GOT3 (cell line): ENCODE results near the gene TOMM7.
"Not testable (repeated sequence)": the region's sequence is repeated elsewhere in the genome, so short reads cannot be mapped to it uniquely, and the experiment has no call there.

ENCODE experiments used
- DNase-seq: peaks from one replicate; lab custom pipeline; 2025; ENCODE audit warnings: mixed read lengths; lab: John Stamatoyannopoulos, UW

The TOMM7 gene

DNA sequence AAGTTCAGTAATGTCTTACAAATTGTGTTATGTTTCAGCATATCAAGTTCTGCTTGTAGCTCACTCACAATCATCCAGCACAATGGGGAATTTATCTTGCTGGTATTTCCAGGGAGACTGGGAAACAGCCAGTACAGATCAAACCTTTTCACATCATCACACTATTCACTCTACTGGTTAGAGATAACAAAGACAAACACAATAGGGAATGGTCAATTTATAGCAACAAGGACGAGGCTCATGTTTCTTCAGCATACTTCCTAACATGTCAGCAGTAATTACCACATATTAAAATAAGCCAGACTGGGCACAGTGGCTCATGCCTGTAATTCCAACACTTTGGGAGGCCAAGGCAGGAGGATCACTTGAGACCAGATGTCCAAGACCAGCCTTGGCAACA lies 38.3 kb downstream of the TOMM7 start:
- DNase-seq, result no peak

DNA sequence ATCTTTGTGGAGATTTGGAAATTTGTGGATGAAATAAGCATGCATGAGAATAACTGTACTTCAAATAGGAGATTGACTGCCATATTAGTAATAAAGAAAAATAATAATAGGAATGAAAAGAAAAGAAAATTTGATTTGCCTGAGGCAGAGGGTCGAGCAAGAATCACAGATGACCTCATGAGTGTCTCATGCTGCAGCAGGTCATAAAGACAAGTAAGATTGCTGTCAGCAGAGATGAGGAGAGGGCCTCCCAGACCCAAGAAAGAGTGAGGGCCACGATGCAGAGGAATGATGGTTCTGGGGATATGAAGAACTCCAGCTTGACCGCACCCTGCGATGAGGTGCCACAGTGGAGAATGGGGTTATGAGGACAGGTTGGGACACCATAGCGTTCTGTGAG lies 39.2 kb downstream of the TOMM7 start:
- no peak for DNase-seq

DNA sequence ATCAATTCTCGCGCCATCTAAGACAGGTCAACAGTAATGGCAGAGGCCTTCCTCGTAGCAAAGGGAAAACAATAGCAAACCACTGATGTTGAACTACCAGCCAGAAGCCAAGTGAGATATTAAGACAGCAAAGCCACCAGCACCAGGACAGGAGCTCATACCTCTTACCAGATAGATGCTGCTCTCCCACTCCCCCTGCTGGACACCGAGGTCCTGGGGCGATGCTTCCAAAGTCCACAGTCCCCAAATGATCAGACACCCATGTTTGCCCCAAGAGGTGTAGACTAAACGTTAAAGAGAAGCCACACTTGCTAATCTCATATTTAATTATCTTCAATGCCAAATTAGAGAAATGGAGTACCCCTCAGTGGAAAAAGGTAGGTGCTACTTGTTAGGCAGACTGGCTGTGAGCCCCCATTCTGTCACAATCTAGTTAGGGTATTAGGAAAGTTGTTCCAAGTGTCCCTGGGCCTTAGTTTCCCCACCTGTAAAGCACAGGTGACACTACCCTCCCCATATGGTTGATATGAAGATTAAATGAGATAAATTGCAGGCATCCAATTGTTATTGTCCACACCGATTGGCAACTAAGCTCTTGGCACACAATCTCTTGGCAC lies 39.9 kb downstream of the TOMM7 start:
- DNase-seq, result no peak

DNA sequence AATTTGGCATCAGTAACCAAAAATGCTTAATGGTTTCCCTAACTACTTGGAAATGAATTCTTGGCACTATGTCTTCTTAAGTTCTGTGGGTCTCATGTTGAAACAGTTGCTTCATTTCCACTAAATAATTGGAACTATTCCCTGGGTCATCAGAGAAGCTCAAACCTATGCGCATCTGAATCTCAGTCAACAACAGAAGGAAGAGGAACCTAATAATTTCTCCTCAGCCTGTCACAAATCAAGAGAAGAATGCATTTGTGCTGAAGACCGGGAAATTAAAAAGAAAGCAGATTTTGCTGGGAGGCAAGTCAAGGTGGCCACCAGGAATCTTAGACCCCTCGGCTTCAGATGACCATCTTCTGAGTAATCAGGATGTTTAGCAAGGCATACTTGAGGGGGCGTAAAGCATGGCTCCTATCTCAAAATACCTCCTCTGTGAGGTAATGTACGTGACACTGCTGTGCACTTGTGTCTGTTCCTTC lies 41.4 kb downstream of the TOMM7 start:
- no peak for DNase-seq

DNA sequence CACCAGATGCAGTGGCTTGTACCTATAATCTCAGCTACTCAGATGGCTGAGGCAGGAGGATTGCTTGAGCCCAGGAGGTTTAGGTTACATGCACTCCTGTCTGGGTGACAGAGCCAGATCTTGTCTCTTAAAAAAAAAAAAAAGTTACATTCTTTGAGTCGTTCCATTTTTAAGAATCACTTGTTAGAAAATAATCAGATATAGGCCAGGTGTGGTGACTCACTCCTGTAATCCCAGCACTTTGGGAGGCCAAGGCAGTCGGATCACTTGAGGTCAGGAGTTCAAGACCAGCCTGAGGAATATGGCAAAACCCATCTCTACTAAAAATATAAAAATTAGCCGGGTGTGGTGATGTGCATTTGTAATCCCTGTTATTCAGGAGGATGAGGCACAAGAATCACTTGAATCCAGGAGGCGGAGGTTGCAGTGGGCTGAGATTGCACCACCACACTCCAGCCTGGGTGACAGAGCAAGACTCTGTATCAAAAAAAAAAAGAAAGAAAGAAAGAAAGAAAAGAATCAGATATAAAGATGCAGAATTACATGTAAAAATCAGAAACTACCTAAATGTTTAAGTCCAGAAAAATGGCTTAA lies 42.8 kb downstream of the TOMM7 start:
- DNase-seq, result not testable (repeated sequence)

DNA sequence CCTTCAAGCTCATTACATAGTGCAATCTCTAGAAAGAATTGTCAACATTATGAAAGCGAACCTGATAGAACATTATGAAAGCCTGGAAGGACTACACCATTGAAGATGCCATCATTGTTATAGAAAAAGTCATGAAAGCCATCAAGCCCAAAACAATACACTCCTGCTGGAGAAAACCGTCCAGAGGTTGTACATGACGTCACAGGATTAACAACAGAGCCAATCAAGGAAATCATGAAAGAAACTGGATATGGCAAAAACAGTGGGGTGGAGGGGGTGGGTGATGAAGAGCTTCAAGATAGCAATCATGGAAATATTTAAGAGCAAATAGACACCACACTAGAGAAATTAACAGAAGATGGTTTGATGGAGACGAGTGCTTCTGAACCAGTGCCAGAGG lies 45.7 kb downstream of the TOMM7 start:
- DNase-seq, result no peak

DNA sequence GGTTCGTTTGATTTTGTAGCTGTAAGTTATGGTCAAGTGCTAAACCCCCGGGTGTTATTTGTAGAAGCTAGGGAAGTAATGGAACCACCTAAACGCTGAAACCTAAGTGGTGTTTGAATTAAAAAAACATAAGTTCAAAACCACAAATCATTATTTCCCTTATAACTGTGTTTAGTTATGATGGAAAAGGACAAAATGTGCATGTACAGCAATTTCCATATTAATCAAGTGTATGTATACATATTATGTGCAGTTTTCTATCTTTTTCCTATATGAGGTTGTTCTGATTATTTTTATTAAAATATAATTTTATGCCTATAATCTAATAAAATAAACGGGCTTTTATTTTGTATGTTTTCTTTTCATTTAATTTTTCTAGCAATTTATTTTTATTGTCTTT lies 49.8 kb downstream of the TOMM7 start:
- DNase-seq, result no peak

DNA sequence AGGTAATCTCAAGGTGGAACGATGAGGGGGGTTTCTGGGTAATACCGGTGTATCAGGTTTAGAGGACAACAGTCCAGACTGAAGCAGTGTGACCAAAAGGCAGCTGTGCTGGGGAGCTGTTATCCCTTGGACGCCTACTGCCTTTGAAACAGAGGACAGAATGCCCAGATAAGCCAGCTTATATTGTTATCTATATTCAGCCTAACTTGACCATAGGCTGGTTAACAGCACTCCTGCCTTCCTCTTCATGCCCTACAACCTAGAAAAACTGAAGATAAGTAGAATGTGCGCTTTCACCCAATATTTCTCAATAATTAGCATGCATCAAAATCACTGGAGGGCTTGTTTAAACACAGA lies 50.8 kb downstream of the TOMM7 start:
- DNase-seq, result no peak

DNA sequence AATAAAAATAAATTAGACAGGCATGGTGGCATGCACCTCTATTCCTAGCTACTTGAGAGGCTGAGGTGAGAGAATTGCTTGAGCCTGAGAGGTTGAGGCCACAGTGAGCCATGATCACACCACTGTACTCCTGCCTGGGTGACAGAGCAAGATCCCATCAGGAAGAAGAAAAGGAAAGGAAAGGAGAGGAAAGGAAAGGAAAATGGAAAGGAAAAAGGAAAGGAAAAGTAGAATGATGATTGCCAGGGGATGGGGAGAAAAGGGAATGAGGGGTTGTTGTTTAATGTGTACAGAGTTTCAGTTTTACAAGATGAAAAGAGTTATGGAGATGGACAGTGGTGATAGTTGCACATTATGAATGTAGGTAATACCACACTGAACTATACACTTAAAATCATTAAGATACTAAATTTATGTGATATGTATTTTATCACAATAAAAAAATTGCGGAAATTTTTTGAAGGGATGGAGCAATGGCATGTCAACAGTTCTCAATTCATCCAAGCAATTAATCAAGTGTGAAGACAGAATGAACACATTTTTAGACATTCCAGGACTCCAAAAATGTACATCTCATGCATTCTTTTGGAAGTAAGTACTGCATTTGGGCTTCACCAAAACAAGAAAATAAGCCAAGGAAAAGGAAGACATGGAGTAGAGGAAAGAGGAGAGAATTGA lies 51.3 kb downstream of the TOMM7 start:
- DNase-seq, result no peak

DNA sequence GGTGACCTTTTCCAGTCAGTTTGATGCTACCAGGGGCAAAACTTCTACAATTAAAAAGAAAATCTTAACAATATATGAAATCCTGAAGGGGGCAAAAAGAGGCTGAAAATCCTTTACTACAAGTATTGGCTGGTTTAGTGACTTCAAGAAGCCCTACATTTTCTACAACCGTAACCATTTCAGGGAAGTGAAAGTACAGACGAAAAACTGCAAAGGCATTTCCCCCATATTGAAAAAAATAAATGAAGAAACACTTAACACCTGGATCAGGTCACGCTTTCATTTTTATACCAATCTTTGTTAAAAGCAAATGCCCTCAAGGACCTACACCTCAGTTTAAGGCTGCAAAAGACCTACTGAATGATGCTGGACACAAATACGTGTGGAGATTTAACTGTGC lies 57.0 kb downstream of the TOMM7 start:
- no peak for DNase-seq
